Activated CD4-positive, alpha-beta T cell treated with anti-CD3 and anti-CD28 coated beads, Interleukin-2, amount 50 U/mL, for 4 hours (primary cell): Measurements from ENCODE around the gene TRIOBP.
"Not testable (repeated sequence)": the region's sequence is repeated elsewhere in the genome, so short reads cannot be mapped to it uniquely, and the experiment has no call there.

Source experiments
- DNase-seq, 2 experiments: peaks; one replicate each; pipeline ENCODE4 v3.0.0-alpha.2; 2020

The TRIOBP gene

GRCh38 chr22:37696260-37696656 is 590 bp upstream of the TRIOBP start:
- DNase-seq, result not testable (repeated sequence)

- DNase-seq, result no peak
Measured at GRCh38 chr22:37697538-37697835, 639 bp downstream of the TRIOBP start.

GRCh38 chr22:37701141-37701786 is 4.4 kb downstream of the TRIOBP start:
- no peak for DNase-seq

GRCh38 chr22:37703906-37704305 is 7.1 kb downstream of the TRIOBP start:
- no peak for DNase-seq

GRCh38 chr22:37704645-37705044 is 7.8 kb downstream of the TRIOBP start:
- no peak for DNase-seq

GRCh38 chr22:37705205-37705604 is 8.4 kb downstream of the TRIOBP start:
- no peak for DNase-seq

- no peak for DNase-seq
Measured at GRCh38 chr22:37708580-37709444, 12.0 kb downstream of the TRIOBP start.

GRCh38 chr22:37709445-37709765 is 12.6 kb downstream of the TRIOBP start:
- DNase-seq, result no peak

GRCh38 chr22:37710675-37711074 is 13.8 kb downstream of the TRIOBP start:
- DNase-seq, result no peak

- no peak for DNase-seq
Measured at GRCh38 chr22:37711490-37711889, 14.6 kb downstream of the TRIOBP start.

GRCh38 chr22:37713761-37714160 is 16.9 kb downstream of the TRIOBP start:
- no peak for DNase-seq

- DNase-seq, result no peak
Measured at GRCh38 chr22:37714634-37715033, 17.8 kb downstream of the TRIOBP start.

- DNase-seq, result no peak
Measured at GRCh38 chr22:37715760-37716159, 18.9 kb downstream of the TRIOBP start.

- no peak for DNase-seq
Measured at GRCh38 chr22:37716708-37717107, 19.9 kb downstream of the TRIOBP start.

- not testable (repeated sequence) for DNase-seq
Measured at GRCh38 chr22:37717235-37717634, 20.4 kb downstream of the TRIOBP start.

- DNase-seq, result not testable (repeated sequence)
Measured at GRCh38 chr22:37717746-37718305, 21.0 kb downstream of the TRIOBP start.

- DNase-seq, result no peak
Measured at GRCh38 chr22:37725551-37726240, 28.8 kb downstream of the TRIOBP start.

GRCh38 chr22:37726241-37726887 is 29.5 kb downstream of the TRIOBP start:
- no peak for DNase-seq

GRCh38 chr22:37728620-37729019 is 31.8 kb downstream of the TRIOBP start:
- no peak for DNase-seq

GRCh38 chr22:37731804-37732471 is 35.1 kb downstream of the TRIOBP start:
- DNase-seq, result no peak

- no peak for DNase-seq
Measured at GRCh38 chr22:37732699-37733607, 36.1 kb downstream of the TRIOBP start.
